ENCODE measurements around the gene DSC2.
A peak's percentile ranks its signal among the peaks of the same experiment; 100 is the strongest.
"Not testable (repeated sequence)": the region's sequence is repeated elsewhere in the genome, so short reads cannot be mapped to it uniquely, and the experiment has no call there.

The DSC2 gene

GRCh38 chr18:31102025-31102684, at the start of gene DSC2:
DSC2 (minus strand) TSS chr18:31102421; CDS start chr18:31101971, 450 bp downstream.
- Mint-ChIP-seq H3K4me3 (peak within 1 kb of the TSS in 1 of 2 donors; percentile 44), H3K4me1 (no peaks in the 10 kb centered on the region), H3K27ac (no peak within 1 kb of the TSS), H3K9me3 (no peaks in the 10 kb centered on the region), H3K27me3 (peaks cover 38 to 52% of the 10 kb centered on the region in 2 donors), H3K36me3 (no peaks in the 10 kb centered on the region)
- ATAC-seq (replicated peaks) (no peak), DNase-seq (no peak)

GRCh38 chr18:31149351-31149750, 47.1 kb upstream of the DSC2 start:
- no peak for ATAC-seq (replicated peaks)
- H3K36me3 Mint-ChIP-seq: no peaks in the 10 kb centered on the region
- H3K27me3 Mint-ChIP-seq: no peaks in the 10 kb centered on the region
- H3K9me3 Mint-ChIP-seq: peaks cover 2 to 3% of the 10 kb centered on the region in 2 donors
- no peak overlapping the region for H3K4me3 Mint-ChIP-seq
- DNase-seq: no peak
- H3K4me1 Mint-ChIP-seq: no peaks in the 10 kb centered on the region
- no peak overlapping the region for H3K27ac Mint-ChIP-seq

GRCh38 chr18:31148600-31148999, 46.4 kb upstream of the DSC2 start:
- H3K4me1 Mint-ChIP-seq: no peaks in the 10 kb centered on the region
- DNase-seq: no peak
- no peak overlapping the region for H3K27ac Mint-ChIP-seq
- no peak for ATAC-seq (replicated peaks)
- no peaks in the 10 kb centered on the region for H3K27me3 Mint-ChIP-seq
- H3K4me3 Mint-ChIP-seq: no peak overlapping the region
- peaks cover 2 to 3% of the 10 kb centered on the region in 2 donors for H3K9me3 Mint-ChIP-seq
- H3K36me3 Mint-ChIP-seq: no peaks in the 10 kb centered on the region

- no peak for DNase-seq
Measured at GRCh38 chr18:31146809-31147208, 44.6 kb upstream of the DSC2 start.

GRCh38 chr18:31143025-31143424, 40.8 kb upstream of the DSC2 start:
- ATAC-seq (replicated peaks): no peak
- DNase-seq: no peak
- H3K9me3 Mint-ChIP-seq: peaks cover 2 to 3% of the 10 kb centered on the region in 2 donors
- no peaks in the 10 kb centered on the region for H3K36me3 Mint-ChIP-seq
- no peaks in the 10 kb centered on the region for H3K4me1 Mint-ChIP-seq
- H3K27ac Mint-ChIP-seq: no peak overlapping the region
- H3K27me3 Mint-ChIP-seq: no peaks in the 10 kb centered on the region
- no peak overlapping the region for H3K4me3 Mint-ChIP-seq

More at GRCh38 chr18:31146809-31147208, 44.6 kb upstream of the DSC2 start:
- no peak for ATAC-seq (replicated peaks)
- peaks cover 2 to 3% of the 10 kb centered on the region in 2 donors for H3K9me3 Mint-ChIP-seq
- H3K4me1 Mint-ChIP-seq: no peaks in the 10 kb centered on the region
- H3K36me3 Mint-ChIP-seq: no peaks in the 10 kb centered on the region
- H3K4me3 Mint-ChIP-seq: no peak overlapping the region
- H3K27me3 Mint-ChIP-seq: no peaks in the 10 kb centered on the region
- H3K27ac Mint-ChIP-seq: no peak overlapping the region

GRCh38 chr18:31138709-31139108, 36.5 kb upstream of the DSC2 start:
- H3K27ac Mint-ChIP-seq: no peak overlapping the region
- DNase-seq (no peak), ATAC-seq (replicated peaks) (no peak)
- no peaks in the 10 kb centered on the region for H3K9me3 Mint-ChIP-seq
- H3K27me3 Mint-ChIP-seq: no peaks in the 10 kb centered on the region
- H3K4me3 Mint-ChIP-seq: no peak overlapping the region
- no peaks in the 10 kb centered on the region for H3K4me1 Mint-ChIP-seq
- no peaks in the 10 kb centered on the region for H3K36me3 Mint-ChIP-seq

- no peak for ATAC-seq (replicated peaks)
- H3K9me3 Mint-ChIP-seq: no peaks in the 10 kb centered on the region
- no peaks in the 10 kb centered on the region for H3K4me1 Mint-ChIP-seq
- H3K36me3 Mint-ChIP-seq: no peaks in the 10 kb centered on the region
- no peak for DNase-seq
- H3K4me3 Mint-ChIP-seq: no peak overlapping the region
- H3K27me3 Mint-ChIP-seq: no peaks in the 10 kb centered on the region
- H3K27ac Mint-ChIP-seq: no peak overlapping the region
Measured at GRCh38 chr18:31134988-31135529, 32.8 kb upstream of the DSC2 start.

GRCh38 chr18:31129398-31130115, 27.3 kb upstream of the DSC2 start:
- ATAC-seq (replicated peaks) (no peak), DNase-seq (no peak)
- Mint-ChIP-seq H3K9me3 (no peaks in the 10 kb centered on the region), H3K27ac (no peak overlapping the region), H3K4me1 (no peaks in the 10 kb centered on the region), H3K27me3 (no peaks in the 10 kb centered on the region), H3K36me3 (no peaks in the 10 kb centered on the region), H3K4me3 (no peak overlapping the region)

GRCh38 chr18:31125878-31126277, 23.7 kb upstream of the DSC2 start:
- no peaks in the 10 kb centered on the region for H3K27me3 Mint-ChIP-seq
- no peak overlapping the region for H3K4me3 Mint-ChIP-seq

GRCh38 chr18:31123125-31123524, 20.9 kb upstream of the DSC2 start:
- not testable (repeated sequence) for H3K4me1 Mint-ChIP-seq; H3K9me3 Mint-ChIP-seq; H3K27me3 Mint-ChIP-seq; H3K36me3 Mint-ChIP-seq; DNase-seq; H3K27ac Mint-ChIP-seq; ATAC-seq (replicated peaks); H3K4me3 Mint-ChIP-seq

More at GRCh38 chr18:31125878-31126277, 23.7 kb upstream of the DSC2 start:
- Mint-ChIP-seq H3K9me3 (no peaks in the 10 kb centered on the region), H3K36me3 (no peaks in the 10 kb centered on the region), H3K4me1 (no peaks in the 10 kb centered on the region), H3K27ac (no peak overlapping the region)
- no peak for DNase-seq
- no peak for ATAC-seq (replicated peaks)

- ATAC-seq (replicated peaks) (no peak), DNase-seq (no peak)
- no peaks in the 10 kb centered on the region for H3K4me1 Mint-ChIP-seq
- no peaks in the 10 kb centered on the region for H3K27me3 Mint-ChIP-seq
- H3K4me3 Mint-ChIP-seq: no peak overlapping the region
- peaks cover 0 to 2% of the 10 kb centered on the region in 2 donors for H3K36me3 Mint-ChIP-seq
- H3K27ac Mint-ChIP-seq: no peak overlapping the region
- H3K9me3 Mint-ChIP-seq: peaks cover 0 to 8% of the 10 kb centered on the region in 2 donors
Measured at GRCh38 chr18:31120594-31120993, 18.4 kb upstream of the DSC2 start.

- Mint-ChIP-seq H3K4me3 (no peak overlapping the region), H3K9me3 (peaks cover 0 to 8% of the 10 kb centered on the region in 2 donors), H3K36me3 (peaks cover 0 to 2% of the 10 kb centered on the region in 2 donors), H3K4me1 (no peaks in the 10 kb centered on the region), H3K27me3 (no peaks in the 10 kb centered on the region), H3K27ac (no peak overlapping the region)
- DNase-seq (no peak), ATAC-seq (replicated peaks) (no peak)
Measured at GRCh38 chr18:31116853-31117595, 14.8 kb upstream of the DSC2 start.

- ATAC-seq (replicated peaks) (no peak), DNase-seq (no peak)
- no peak overlapping the region for H3K27ac Mint-ChIP-seq
Measured at GRCh38 chr18:31112804-31113203, 10.6 kb upstream of the DSC2 start.

GRCh38 chr18:31105733-31106132, 3.5 kb upstream of the DSC2 start:
- no peak for ATAC-seq (replicated peaks)
- H3K36me3 Mint-ChIP-seq: no peaks in the 10 kb centered on the region
- DNase-seq: no peak
- H3K4me1 Mint-ChIP-seq: no peaks in the 10 kb centered on the region
- no peak overlapping the region for H3K4me3 Mint-ChIP-seq
- H3K9me3 Mint-ChIP-seq: no peaks in the 10 kb centered on the region
- no peak overlapping the region for H3K27ac Mint-ChIP-seq
- peaks cover 17 to 30% of the 10 kb centered on the region in 2 donors for H3K27me3 Mint-ChIP-seq

More at GRCh38 chr18:31112804-31113203, 10.6 kb upstream of the DSC2 start:
- Mint-ChIP-seq H3K4me3 (no peak overlapping the region), H3K4me1 (no peaks in the 10 kb centered on the region), H3K36me3 (no peaks in the 10 kb centered on the region), H3K27me3 (no peaks in the 10 kb centered on the region), H3K9me3 (peaks cover 0 to 3% of the 10 kb centered on the region in 2 donors)

Measured in stimulated activated naive B cell treated with anti-CD40 and anti-IgM and Interleukin-4, amounts not matched to agents 10 μg/mL and 1 μg/mL and 100 μg/mL, for 72 hours (primary cell).